IMR-90 (cell line): ENCODE measurements around the gene PDE4B. TPM values are rescaled to one million over a fixed set of nuclear protein-coding genes. Genes with fewer than 3 reads are reported as not detected.
A peak's percentile ranks its signal among the peaks of the same experiment; 100 is the strongest.

ENCODE experiments used
- ATAC-seq: fragments of 200-7000 bp; cut with Tn5 transposase; 2 replicates; pipeline ENCODE4 v1.9.1; 2020; ENCODE audit warnings: low read depth, mild to moderate bottlenecking, moderate library complexity
- BruUV-seq: library from RNA; stranded (reverse); fragments of 400-500 nt; replicated peaks from 2 replicates; lab custom pipeline; 2021; lab: Mats Ljungman, UMichigan
- CTCF ChIA-PET: fragments of 300-600 bp; formaldehyde crosslinking; extraction: SDS; loops from one replicate; lab custom pipeline; 2021; ENCODE audit warnings: antibody characterized with exemption; lab: Yijun Ruan, JAX
- POLR2A ChIA-PET: fragments of 300-600 bp; sonication (Branson Sonifier 250); formaldehyde crosslinking; loops from one replicate; lab custom pipeline; 2022; ENCODE audit warnings: antibody characterized with exemption; ENCODE audit not compliant: unreplicated experiment; lab: Charles Lee
- DNase-seq: peaks from one replicate; pipeline ENCODE4 v3.0.0; 2013
- H2AFZ ChIP-seq: replicated peaks from 2 replicates; pipeline ENCODE3; 2013; ENCODE audit warnings: low read length, mild to moderate bottlenecking; ENCODE audit not compliant: poor library complexity
- H2AK5ac ChIP-seq: 2 replicates; pipeline ENCODE4 v1.6.1; 2013; ENCODE audit warnings: low read depth, low read length, inconsistent platforms
- H2AK9ac ChIP-seq: replicated peaks from 2 replicates; pipeline ENCODE3; 2013; ENCODE audit warnings: mild to moderate bottlenecking, low read depth, low read length, moderate library complexity; ENCODE audit not compliant: poor library complexity
- H2BK120ac ChIP-seq: 2 replicates; pipeline ENCODE4 v1.6.1; 2013; ENCODE audit warnings: low read depth, low read length, inconsistent platforms
- H2BK15ac ChIP-seq: 3 replicates; pipeline ENCODE4 v1.6.1; 2013; ENCODE audit warnings: low read depth, low read length, inconsistent platforms
- H2BK20ac ChIP-seq: 2 replicates; pipeline ENCODE4 v1.6.1; 2013; ENCODE audit warnings: low read depth, mild to moderate bottlenecking, inconsistent platforms, low read length, moderate library complexity
- H2BK5ac ChIP-seq: 2 replicates; pipeline ENCODE4 v1.6.1; 2013; ENCODE audit warnings: mild to moderate bottlenecking, low read depth, low read length, inconsistent platforms; ENCODE audit not compliant: poor library complexity, severe bottlenecking
- H3K14ac ChIP-seq: replicated peaks from 2 replicates; pipeline ENCODE4 v1.6.1; 2013; ENCODE audit warnings: low read depth, low read length, inconsistent platforms
- H3K18ac ChIP-seq: 2 replicates; pipeline ENCODE4 v1.6.1; 2013; ENCODE audit warnings: low read depth, low read length, control low read depth
- H3K23ac ChIP-seq: 2 replicates; pipeline ENCODE4 v1.6.1; 2013; ENCODE audit warnings: low read depth, low read length, inconsistent platforms
- H3K27ac ChIP-seq: 2 replicates; pipeline ENCODE4 v1.5.1; 2013; ENCODE audit warnings: mild to moderate bottlenecking, control low read depth, low read length; ENCODE audit not compliant: insufficient read depth
- H3K27me3 ChIP-seq: 2 replicates; pipeline ENCODE4 v1.6.1; 2013; ENCODE audit warnings: low read length; ENCODE audit not compliant: control insufficient read depth, insufficient read depth
- H3K36me3 ChIP-seq: 2 replicates; pipeline ENCODE4 v1.6.1; 2013; ENCODE audit warnings: low read length, mixed read lengths; ENCODE audit not compliant: control insufficient read depth, insufficient read depth
- H3K4ac ChIP-seq: 2 replicates; pipeline ENCODE4 v1.6.1; 2013; ENCODE audit warnings: low read depth, low read length, inconsistent platforms
- H3K4me1 ChIP-seq: 2 replicates; pipeline ENCODE4 v1.6.1; 2013; ENCODE audit warnings: low read length, mixed read lengths; ENCODE audit not compliant: control insufficient read depth, insufficient read depth
- H3K4me2 ChIP-seq: 2 replicates; pipeline ENCODE4 v1.6.1; 2013; ENCODE audit warnings: low read depth, mild to moderate bottlenecking, control low read depth, low read length, moderate library complexity
- H3K4me3 ChIP-seq: 2 replicates; pipeline ENCODE4 v1.5.1; 2013; ENCODE audit warnings: low read depth, mild to moderate bottlenecking, control low read depth, low read length, moderate library complexity; ENCODE audit not compliant: insufficient read depth
- H3K56ac ChIP-seq: 2 replicates; pipeline ENCODE4 v1.6.1; 2013; ENCODE audit warnings: low read length, inconsistent platforms; ENCODE audit not compliant: insufficient read depth; ENCODE audit errors: extremely low read depth
- H3K79me1 ChIP-seq, 2 experiments: 2 replicates each; pipeline ENCODE4 v1.6.1; 2013; ENCODE audit warnings: low read length in 2 of 2, inconsistent platforms in 1 of 2, low read depth in 1 of 2
- H3K9ac ChIP-seq: 2 replicates; pipeline ENCODE4 v1.6.1; 2013; ENCODE audit warnings: low read depth, low read length, control low read depth
- H3K9me1 ChIP-seq: 2 replicates; pipeline ENCODE4 v1.6.1; 2013; ENCODE audit warnings: low read length, inconsistent platforms; ENCODE audit not compliant: insufficient read depth
- H3K9me3 ChIP-seq: 2 replicates; pipeline ENCODE4 v1.6.1; 2013; ENCODE audit warnings: low read length; ENCODE audit not compliant: control insufficient read depth, insufficient read depth
- H4K20me1 ChIP-seq: 2 replicates; pipeline ENCODE4 v1.6.1; 2013; ENCODE audit warnings: low read length, inconsistent platforms; ENCODE audit not compliant: insufficient read depth
- H4K5ac ChIP-seq: 2 replicates; pipeline ENCODE4 v1.6.1; 2013; ENCODE audit warnings: mild to moderate bottlenecking, low read depth, low read length, control low read depth
- H4K8ac ChIP-seq, 2 experiments: 2 replicates each; pipeline ENCODE4 v1.6.1; 2013; ENCODE audit warnings: low read depth in 2 of 2, low read length in 2 of 2, control low read depth in 1 of 2, inconsistent platforms in 1 of 2
- H4K91ac ChIP-seq: 2 replicates; pipeline ENCODE4 v1.6.1; 2013; ENCODE audit warnings: low read depth, low read length, inconsistent platforms; ENCODE audit not compliant: insufficient read depth
- BHLHE40 ChIP-seq: fragments of 150-350 bp; IDR thresholded peaks from 2 replicates; pipeline ENCODE4 v1.6.1; 2016; ENCODE audit warnings: mild to moderate bottlenecking, low read depth, low read length
- CEBPB ChIP-seq: IDR thresholded peaks from 2 replicates; pipeline ENCODE4 v1.6.1; 2012; ENCODE audit warnings: low read depth, low read length, improper control_type of control experiment
- CHD1 ChIP-seq: IDR thresholded peaks from 2 replicates; pipeline ENCODE4 v1.6.1; 2012; ENCODE audit warnings: low read depth, low read length, improper control_type of control experiment
- CTCF ChIP-seq: conservative IDR thresholded peaks from 2 replicates; pipeline ENCODE4 v1.5.1; 2012; ENCODE audit warnings: mild to moderate bottlenecking, low read depth, low read length, improper control_type of control experiment
- ELK1 ChIP-seq: fragments of 150-350 bp; IDR thresholded peaks from 2 replicates; pipeline ENCODE4 v1.6.1; 2016; ENCODE audit warnings: low read depth, mild to moderate bottlenecking, low read length, moderate library complexity, borderline replicate concordance
- FOS ChIP-seq: fragments of 150-350 bp; IDR thresholded peaks from 2 replicates; pipeline ENCODE4 v1.6.1; 2016; ENCODE audit warnings: low read depth, low read length
- MAFK ChIP-seq: IDR thresholded peaks from 2 replicates; pipeline ENCODE4 v1.6.1; 2012; ENCODE audit warnings: low read depth, low read length, improper control_type of control experiment
- MAZ ChIP-seq: IDR thresholded peaks from 2 replicates; pipeline ENCODE4 v1.6.1; 2012; ENCODE audit warnings: low read depth, mild to moderate bottlenecking, low read length, improper control_type of control experiment, moderate library complexity, borderline replicate concordance
- MXI1 ChIP-seq: IDR thresholded peaks from 2 replicates; pipeline ENCODE4 v1.6.1; 2012; ENCODE audit warnings: low read depth, mild to moderate bottlenecking, low read length, moderate library complexity, borderline replicate concordance
- NFE2L2 ChIP-seq: fragments of 150-350 bp; IDR thresholded peaks from 2 replicates; pipeline ENCODE4 v1.6.1; 2016; ENCODE audit warnings: low read depth, mild to moderate bottlenecking, low read length
- POLR2A ChIP-seq: IDR thresholded peaks from 2 replicates; pipeline ENCODE4 v1.6.1; 2012; ENCODE audit warnings: mild to moderate bottlenecking, low read depth, low read length
- RAD21 ChIP-seq: IDR thresholded peaks from 2 replicates; pipeline ENCODE4 v1.6.1; 2012; ENCODE audit warnings: low read length, improper control_type of control experiment
- RCOR1 ChIP-seq: IDR thresholded peaks from 2 replicates; pipeline ENCODE4 v1.6.1; 2012; ENCODE audit warnings: mild to moderate bottlenecking, low read length, improper control_type of control experiment; ENCODE audit not compliant: insufficient replicate concordance
- RFX5 ChIP-seq: IDR thresholded peaks from 2 replicates; pipeline ENCODE4 v1.8.0; 2012; ENCODE audit warnings: low read depth, mild to moderate bottlenecking, low read length, moderate library complexity
- SMC3 ChIP-seq: fragments of 150-350 bp; IDR thresholded peaks from 2 replicates; pipeline ENCODE4 v1.6.1; 2016; ENCODE audit warnings: low read depth, mild to moderate bottlenecking, antibody characterized with exemption, low read length, moderate library complexity
- USF2 ChIP-seq: fragments of 150-350 bp; IDR thresholded peaks from 2 replicates; pipeline ENCODE4 v1.6.1; 2017; ENCODE audit warnings: mild to moderate bottlenecking, antibody characterized with exemption, low read length, low read depth
- WGBS, 2 experiments: methylation state at CpG; one replicate each; pipeline versions ENCODE4 v1.1.5 to v1.1.7; 2013; ENCODE audit warnings: missing lambda C conversion rate in 2 of 2; ENCODE audit not compliant: insufficient read length in 1 of 2; ENCODE audit errors: extremely low coverage in 2 of 2; 5-methylcytosine and 5-hydroxymethylcytosine counted together
- dilution Hi-C: fragments of 300-500 bp; cut with HindIII; formaldehyde crosslinking; loops from one replicate; pipeline ENCODE4 v1.14.3; 2018; ENCODE audit warnings: low sequenced_read_pairs; ENCODE audit not compliant: unreplicated experiment
- in situ Hi-C: fragments of 300-500 bp; cut with MboI; formaldehyde crosslinking; loops from 3 replicates; pipeline ENCODE4 v1.14.3; 2019; ENCODE audit warnings: low sequenced_read_pairs, inconsistent platforms, mixed read lengths
- intact Hi-C: fragments of 100-400 bp; cut with micrococcal nuclease; formaldehyde crosslinking; loops from 2 replicates; pipeline ENCODE4 v1.10.0; 2022
- polyA plus RNA-seq, 3 experiments: library from polyadenylated mRNA; depleted of rRNA; stranded (reverse); fragments of >200 nt; gene quantifications; 2 replicates each; pipeline ENCODE4 v1.2.3, GENCODE V29; 2012; ENCODE audit warnings: low replicate concordance in 1 of 3
- total RNA-seq: library from RNA; depleted of rRNA; stranded (reverse); fragments of >200 nt; gene quantifications from 2 replicates; pipeline ENCODE4 v1.2.3, GENCODE V29; 2012

The PDE4B gene
- total and polyA plus RNA-seq, 2 of the 4 experiments (the other 2 are of a cell fraction): 5.8 to 21.3 TPM

- POLR2A ChIA-PET: no interaction called here
- Histone ChIP-seq H2AFZ (peak overlapping the region; percentile 40), H2BK5ac (no peak overlapping the region), H3K9me3 (no peaks in the 10 kb centered on the region), H3K79me1 (no peaks in the 10 kb centered on the region), H3K4me3 (no peak overlapping the region), H3K9ac (no peak overlapping the region), H2AK9ac (peak overlapping the region; percentile 85), H3K14ac (peak overlapping the region; percentile 38; the same call in 1 of the 2 replicates), H4K91ac (no peak overlapping the region), H3K4ac (peak overlapping the region; percentile 11), H3K27me3 (no peaks in the 10 kb centered on the region), H3K9me1 (peaks cover 10% of the 10 kb centered on the region; the same call in 1 of the 2 replicates), H3K56ac (no peak overlapping the region), H2BK120ac (peak overlapping the region; percentile 12; the same call in 1 of the 2 replicates), H3K4me2 (peak overlapping the region; percentile 49; the same call in 1 of the 2 replicates), H3K27ac (peak overlapping the region; percentile 33; the same call in 1 of the 2 replicates), H3K4me1 (peaks cover 5% of the 10 kb centered on the region), H2BK15ac (no peak overlapping the region), H2AK5ac (peak overlapping the region; percentile 28; the same call in 1 of the 2 replicates), H4K8ac (peak overlapping the region in 1 of 2 experiments; percentile 40; a peak in 1 of 4 replicates), H3K36me3 (no peaks in the 10 kb centered on the region), H4K5ac (peak overlapping the region; percentile 91), H2BK20ac (peak overlapping the region; percentile 76; the same call in 1 of the 2 replicates), H4K20me1 (no peaks in the 10 kb centered on the region), H3K18ac (peak overlapping the region; percentile 87; the same call in 1 of the 2 replicates), H3K23ac (no peak overlapping the region)
- no peak for TF ChIP-seq ELK1
- no peak for TF ChIP-seq CEBPB
- TF ChIP-seq CHD1: no peak
- TF ChIP-seq FOS: no peak
- no peak for TF ChIP-seq NFE2L2
- no peak for TF ChIP-seq POLR2A
- no peak for TF ChIP-seq CTCF
- no peak for TF ChIP-seq RAD21
- TF ChIP-seq USF2: no peak
- no peak for TF ChIP-seq MAFK
- no peak for TF ChIP-seq MAZ
- TF ChIP-seq SMC3: no peak
- TF ChIP-seq RCOR1: no peak
- TF ChIP-seq RFX5: no peak
- no peak for TF ChIP-seq MXI1
- no peak for TF ChIP-seq BHLHE40
- 83% methylated on average over 1 of the region's 4 CpGs; no CpG with 5 or more reads in 1 of the 2 experiments for WGBS, 2 experiments
- CTCF ChIA-PET: no interaction called here
- ATAC-seq (no peak), DNase-seq (no peak)
- in situ Hi-C loops: no loop called here
- no TSS peak for BruUV-seq
- dilution Hi-C loops: no loop called here
- intact Hi-C loops: no loop called here
Measured at GRCh38 chr1:65880611-65881010, 87.9 kb downstream of the PDE4B start.
